Measurements from ENCODE around the gene IGFBP4.
"Not testable (repeated sequence)": the region's sequence is repeated elsewhere in the genome, so short reads cannot be mapped to it uniquely, and the experiment has no call there.

Gene IGFBP4

DNA sequence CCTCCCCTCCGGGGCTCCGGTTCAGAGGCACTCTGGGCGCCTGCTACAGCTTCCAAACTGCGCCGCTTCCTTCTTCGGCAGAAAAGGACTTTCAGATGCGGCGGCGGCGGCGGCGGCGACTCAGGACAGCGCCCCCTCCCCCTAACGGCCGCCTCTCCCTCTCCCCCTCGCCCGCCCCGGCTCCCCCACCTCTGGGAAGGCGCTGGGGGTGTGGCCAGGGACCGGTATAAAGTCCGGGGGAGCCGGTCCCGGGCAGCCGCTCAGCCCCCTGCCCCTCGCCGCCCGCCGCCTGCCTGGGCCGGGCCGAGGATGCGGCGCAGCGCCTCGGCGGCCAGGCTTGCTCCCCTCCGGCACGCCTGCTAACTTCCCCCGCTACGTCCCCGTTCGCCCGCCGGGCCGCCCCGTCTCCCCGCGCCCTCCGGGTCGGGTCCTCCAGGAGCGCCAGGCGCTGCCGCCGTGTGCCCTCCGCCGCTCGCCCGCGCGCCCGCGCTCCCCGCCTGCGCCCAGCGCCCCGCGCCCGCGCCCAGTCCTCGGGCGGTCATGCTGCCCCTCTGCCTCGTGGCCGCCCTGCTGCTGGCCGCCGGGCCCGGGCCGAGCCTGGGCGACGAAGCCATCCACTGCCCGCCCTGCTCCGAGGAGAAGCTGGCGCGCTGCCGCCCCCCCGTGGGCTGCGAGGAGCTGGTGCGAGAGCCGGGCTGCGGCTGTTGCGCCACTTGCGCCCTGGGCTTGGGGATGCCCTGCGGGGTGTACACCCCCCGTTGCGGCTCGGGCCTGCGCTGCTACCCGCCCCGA, at the start of gene IGFBP4:
Gene IGFBP4 (plus strand): TSS at position 255 of the 792 bp plus-strand sequence. CDS start 286 bp downstream, at position 541.
- FAIRE-seq = no peak

DNA sequence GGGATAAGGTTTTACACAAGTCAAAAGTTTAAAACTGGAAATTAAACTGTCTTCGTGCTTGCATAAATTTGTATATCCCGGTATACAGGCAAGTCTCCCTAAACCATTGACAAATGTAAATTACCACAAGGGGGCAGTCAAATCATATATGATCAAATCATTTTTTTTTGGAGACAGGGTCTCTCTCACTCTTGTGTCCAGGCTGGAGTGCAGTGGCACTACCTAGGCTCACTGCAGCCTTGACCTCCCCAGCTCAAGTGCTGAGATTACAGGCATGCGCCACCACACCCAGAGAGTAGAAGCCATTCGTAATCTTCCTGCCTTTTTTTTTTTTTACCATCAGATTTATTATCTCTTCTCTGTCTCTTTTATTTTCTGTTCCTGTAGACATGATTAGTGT, 44.1 kb upstream of the IGFBP4 start:
- FAIRE-seq = no peak
- no peak for DNase-seq (ENCODE audit: insufficient read length, low spot score)
- TF ChIP-seq, protein P1, sequence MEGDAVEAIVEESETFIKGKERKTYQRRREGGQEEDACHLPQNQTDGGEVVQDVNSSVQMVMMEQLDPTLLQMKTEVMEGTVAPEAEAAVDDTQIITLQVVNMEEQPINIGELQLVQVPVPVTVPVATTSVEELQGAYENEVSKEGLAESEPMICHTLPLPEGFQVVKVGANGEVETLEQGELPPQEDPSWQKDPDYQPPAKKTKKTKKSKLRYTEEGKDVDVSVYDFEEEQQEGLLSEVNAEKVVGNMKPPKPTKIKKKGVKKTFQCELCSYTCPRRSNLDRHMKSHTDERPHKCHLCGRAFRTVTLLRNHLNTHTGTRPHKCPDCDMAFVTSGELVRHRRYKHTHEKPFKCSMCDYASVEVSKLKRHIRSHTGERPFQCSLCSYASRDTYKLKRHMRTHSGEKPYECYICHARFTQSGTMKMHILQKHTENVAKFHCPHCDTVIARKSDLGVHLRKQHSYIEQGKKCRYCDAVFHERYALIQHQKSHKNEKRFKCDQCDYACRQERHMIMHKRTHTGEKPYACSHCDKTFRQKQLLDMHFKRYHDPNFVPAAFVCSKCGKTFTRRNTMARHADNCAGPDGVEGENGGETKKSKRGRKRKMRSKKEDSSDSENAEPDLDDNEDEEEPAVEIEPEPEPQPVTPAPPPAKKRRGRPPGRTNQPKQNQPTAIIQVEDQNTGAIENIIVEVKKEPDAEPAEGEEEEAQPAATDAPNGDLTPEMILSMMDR (IDR thresholded peaks at IDR 0.05; ENCODE audit: insufficient read depth, missing control alignments) = peak; percentile 57

More for the DNA sequence above, at the start of gene IGFBP4:
- TF ChIP-seq, protein P1 (IDR thresholded peaks at IDR 0.05; ENCODE audit: insufficient read depth, missing control alignments) = peak; percentile 60
- peak; percentile 67 for DNase-seq (ENCODE audit: insufficient read length, low spot score)

DNA sequence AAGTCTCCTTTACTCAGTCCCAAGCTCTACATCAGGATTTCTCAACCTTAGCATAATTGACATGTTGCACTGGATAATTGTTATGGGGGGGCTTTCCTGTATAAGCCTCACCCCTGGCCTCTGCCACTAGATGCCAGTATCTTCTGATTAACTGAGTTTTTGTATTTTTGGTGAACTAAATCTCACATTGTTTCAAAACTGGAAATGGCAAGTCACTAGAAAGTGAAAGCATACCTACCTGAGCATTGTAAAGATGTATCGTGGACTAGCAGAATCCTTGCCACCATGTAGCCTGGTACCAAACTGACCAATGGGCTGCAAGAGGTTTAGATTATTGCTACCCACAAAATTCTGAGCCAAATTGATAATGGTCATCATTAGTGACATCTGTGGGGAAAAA, 40.6 kb upstream of the IGFBP4 start:
- FAIRE-seq = no peak
- DNase-seq (ENCODE audit: insufficient read length, low spot score) = no peak
- TF ChIP-seq, protein P1 (IDR thresholded peaks at IDR 0.05; ENCODE audit: insufficient read depth, missing control alignments) = no peak

DNA sequence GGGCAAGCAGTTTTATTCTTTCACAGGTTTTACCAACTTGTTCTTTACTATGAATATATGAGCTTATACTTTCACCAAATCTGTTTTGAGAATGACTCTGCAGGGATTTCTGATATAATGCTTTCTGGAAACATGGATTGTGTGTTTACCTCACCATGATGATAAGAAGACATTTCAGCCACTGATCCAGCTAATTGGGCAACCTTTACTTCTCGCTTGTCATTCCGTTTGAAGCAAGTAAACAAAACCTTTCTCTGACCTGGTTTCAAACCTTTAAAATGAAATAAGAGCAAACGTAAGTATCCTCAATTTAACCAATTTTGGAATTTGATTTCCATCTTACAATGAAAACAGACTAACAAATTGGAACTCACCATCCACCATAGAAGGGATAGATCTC, 39.2 kb upstream of the IGFBP4 start:
- DNase-seq (ENCODE audit: insufficient read length, low spot score) (no peak), FAIRE-seq (no peak)
- TF ChIP-seq, protein P1 (IDR thresholded peaks at IDR 0.05; ENCODE audit: insufficient read depth, missing control alignments) = no peak

DNA sequence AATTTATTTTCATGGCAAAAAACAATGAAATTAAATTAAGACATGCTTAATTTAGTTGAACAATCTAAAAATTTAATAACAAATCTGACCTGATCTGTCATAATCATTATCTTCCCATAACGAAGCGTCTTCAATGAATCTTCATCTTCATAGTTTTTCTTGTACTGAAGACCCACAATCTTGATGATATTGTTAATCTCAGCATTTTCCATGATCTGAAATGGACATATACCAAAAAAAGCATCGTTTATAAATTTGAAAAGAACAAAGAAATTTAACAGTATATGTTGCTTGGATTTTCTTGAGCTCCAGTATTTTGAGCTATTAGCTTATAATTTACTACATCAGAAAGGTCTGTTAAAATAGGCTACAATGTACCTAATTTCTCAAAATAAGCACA, 35.8 kb upstream of the IGFBP4 start:
- TF ChIP-seq, protein P1 (IDR thresholded peaks at IDR 0.05; ENCODE audit: insufficient read depth, missing control alignments) = no peak
- FAIRE-seq (no peak), DNase-seq (ENCODE audit: insufficient read length, low spot score) (no peak)

DNA sequence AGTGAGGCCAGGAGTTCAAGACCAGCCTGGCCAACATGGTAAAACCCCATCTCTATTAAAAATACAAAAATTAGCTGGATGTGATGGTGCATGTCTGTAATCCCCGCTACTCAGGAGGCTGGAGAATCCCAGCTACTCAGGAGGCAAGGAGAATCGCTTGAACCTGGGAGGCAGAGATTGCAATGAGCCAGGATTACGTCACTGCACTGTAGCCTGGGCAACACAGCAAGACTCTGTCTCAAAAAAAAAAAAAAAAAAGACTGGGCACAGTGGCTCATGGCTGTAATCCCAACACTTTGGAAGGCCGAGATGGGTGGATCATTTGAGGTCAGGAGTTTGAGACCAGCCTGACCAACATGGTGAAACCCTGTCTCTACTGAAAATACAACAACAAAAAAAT, 33.7 kb upstream of the IGFBP4 start:
- FAIRE-seq; DNase-seq (ENCODE audit: insufficient read length, low spot score): not testable (repeated sequence)

DNA sequence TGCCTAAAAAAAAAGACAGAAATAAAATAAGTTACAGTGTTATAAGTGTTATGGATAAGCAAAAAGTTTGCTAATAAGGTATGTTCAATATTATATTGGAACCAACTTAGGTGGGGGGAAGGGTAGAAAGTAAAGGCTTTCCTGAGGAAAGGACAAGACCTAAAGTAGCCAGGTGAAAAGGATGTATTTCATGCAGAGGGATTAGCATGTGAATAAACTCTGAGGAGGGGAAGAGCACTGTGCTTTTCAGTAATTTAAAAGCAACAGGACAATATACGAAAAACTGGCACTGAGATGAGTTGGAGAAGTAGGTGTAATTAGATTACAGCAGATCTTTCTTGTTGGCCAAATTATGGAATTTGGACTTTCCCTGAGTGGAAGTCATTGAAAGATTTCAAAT, 33.2 kb upstream of the IGFBP4 start:
- DNase-seq (ENCODE audit: insufficient read length, low spot score) = no peak
- TF ChIP-seq, protein P1 (IDR thresholded peaks at IDR 0.05; ENCODE audit: insufficient read depth, missing control alignments) = no peak
- no peak for FAIRE-seq

All from D721Med (cell line).